Astrocyte (in vitro differentiated cells and primary cell): ENCODE measurements around the gene UTRN.

Source experiments
- CTCF ChIP-seq: IDR thresholded peaks from 2 replicates; pipeline ENCODE4 v1.5.1; 2011; ENCODE audit warnings: low read depth, mild to moderate bottlenecking, inconsistent platforms, low read length, moderate library complexity; ENCODE audit not compliant: insufficient read depth
- EZH2 ChIP-seq: IDR thresholded peaks from 2 replicates; pipeline ENCODE4 v1.6.1; 2012; ENCODE audit warnings: mild to moderate bottlenecking, low read length, inconsistent platforms; ENCODE audit not compliant: insufficient read depth

GRCh38 chr6:144295981-144296767, 11.0 kb downstream of the UTRN start:
- TF ChIP-seq CTCF (no peak), EZH2 (no peak)
